Mucosa of descending colon (tissue), 3 donors: ENCODE measurements around the gene CYP27B1. TPM values are rescaled to one million over a fixed set of nuclear protein-coding genes. Genes with fewer than 3 reads are reported as not detected.
A peak's percentile ranks its signal among the peaks of the same experiment; 100 is the strongest.

ENCODE experiments used
- ATAC-seq: fragments of 200-7000 bp; cut with Tn5 transposase; one replicate; pipeline ENCODE4 v1.9.1; 2020; ENCODE audit warnings: mild to moderate bottlenecking, moderate library complexity
- DNase-seq, 3 donors: peaks; one replicate each; pipeline ENCODE4 v3.0.0-alpha.2; 2020
- H3K36me3 ChIP-seq: fragments of 200-600 bp; one replicate; pipeline ENCODE4 v1.8.0; 2021; ENCODE audit warnings: low read depth, mild to moderate bottlenecking
- H3K4me1 ChIP-seq: fragments of 200-600 bp; one replicate; pipeline ENCODE4 v1.8.0; 2021; ENCODE audit warnings: low read depth, mild to moderate bottlenecking
- H3K4me3 ChIP-seq: fragments of 200-600 bp; one replicate; pipeline ENCODE4 v1.8.0; 2021; ENCODE audit warnings: mild to moderate bottlenecking
- H3K9me3 ChIP-seq: fragments of 200-600 bp; one replicate; pipeline ENCODE4 v1.8.0; 2021; ENCODE audit warnings: mild to moderate bottlenecking
- intact Hi-C, 2 donors: fragments of 100-400 bp; cut with DNase I in 1 of 2; cut with micrococcal nuclease in 1 of 2; formaldehyde crosslinking; loops; one replicate each; pipeline versions ENCODE4 v1.11.0 to v1.11.1; 2022; cut with DNase I, micrococcal nuclease
- total RNA-seq, 3 donors: library from RNA; stranded (reverse); fragmentation: NEBNext Ultra II Directional in 2 of 3; extraction: Animal tissue kit (Norgen Biotek cat#: 25700) in 2 of 3; gene quantifications; one replicate each; pipeline versions ENCODE4 v1.2.1 to v1.2.4, GENCODE V29; 2021 to 2023
- TF ChIP-seq, protein P1 (sequence below): fragments of 200-600 bp; IDR thresholded peaks from one replicate; pipeline ENCODE4 v1.8.0; 2022; ENCODE audit warnings: antibody characterized with exemption, mild to moderate bottlenecking
- donor health status: DM: no; HTN: no; CAD: no; lungs with moderate emphysema.
- donor health status: DM: no; HTN: no; CAD: no.
- donor health status: DM: no; HTN: yes; CAD: no.

CYP27B1 gene
- total RNA-seq, 3 donors from 2014 or later, result 1.2 to 2.1 (median 1.4) TPM

- H3K4me3 ChIP-seq, result peak within 1 kb of the TSS; percentile 50
- H3K36me3 ChIP-seq, result no peaks in the 10 kb centered on the region
- DNase-seq (peak; percentile 78 to 84 (median 82)), ATAC-seq (peak; percentile 80)
- no peaks in the 10 kb centered on the region for H3K9me3 ChIP-seq
- peaks cover 14% of the 10 kb centered on the region for H3K4me1 ChIP-seq
- TF ChIP-seq, protein P1, sequence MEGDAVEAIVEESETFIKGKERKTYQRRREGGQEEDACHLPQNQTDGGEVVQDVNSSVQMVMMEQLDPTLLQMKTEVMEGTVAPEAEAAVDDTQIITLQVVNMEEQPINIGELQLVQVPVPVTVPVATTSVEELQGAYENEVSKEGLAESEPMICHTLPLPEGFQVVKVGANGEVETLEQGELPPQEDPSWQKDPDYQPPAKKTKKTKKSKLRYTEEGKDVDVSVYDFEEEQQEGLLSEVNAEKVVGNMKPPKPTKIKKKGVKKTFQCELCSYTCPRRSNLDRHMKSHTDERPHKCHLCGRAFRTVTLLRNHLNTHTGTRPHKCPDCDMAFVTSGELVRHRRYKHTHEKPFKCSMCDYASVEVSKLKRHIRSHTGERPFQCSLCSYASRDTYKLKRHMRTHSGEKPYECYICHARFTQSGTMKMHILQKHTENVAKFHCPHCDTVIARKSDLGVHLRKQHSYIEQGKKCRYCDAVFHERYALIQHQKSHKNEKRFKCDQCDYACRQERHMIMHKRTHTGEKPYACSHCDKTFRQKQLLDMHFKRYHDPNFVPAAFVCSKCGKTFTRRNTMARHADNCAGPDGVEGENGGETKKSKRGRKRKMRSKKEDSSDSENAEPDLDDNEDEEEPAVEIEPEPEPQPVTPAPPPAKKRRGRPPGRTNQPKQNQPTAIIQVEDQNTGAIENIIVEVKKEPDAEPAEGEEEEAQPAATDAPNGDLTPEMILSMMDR, result no peak
- intact Hi-C loops, result no loop called here
Measured at GRCh38 chr12:57772429-57773322, 5.8 kb upstream of the CYP27B1 start, which contains the start of gene EEF1AKMT3. Gene EEF1AKMT3 (plus strand): TSS chr12:57772614. CDS start chr12:57772725, 111 bp downstream.

DNA sequence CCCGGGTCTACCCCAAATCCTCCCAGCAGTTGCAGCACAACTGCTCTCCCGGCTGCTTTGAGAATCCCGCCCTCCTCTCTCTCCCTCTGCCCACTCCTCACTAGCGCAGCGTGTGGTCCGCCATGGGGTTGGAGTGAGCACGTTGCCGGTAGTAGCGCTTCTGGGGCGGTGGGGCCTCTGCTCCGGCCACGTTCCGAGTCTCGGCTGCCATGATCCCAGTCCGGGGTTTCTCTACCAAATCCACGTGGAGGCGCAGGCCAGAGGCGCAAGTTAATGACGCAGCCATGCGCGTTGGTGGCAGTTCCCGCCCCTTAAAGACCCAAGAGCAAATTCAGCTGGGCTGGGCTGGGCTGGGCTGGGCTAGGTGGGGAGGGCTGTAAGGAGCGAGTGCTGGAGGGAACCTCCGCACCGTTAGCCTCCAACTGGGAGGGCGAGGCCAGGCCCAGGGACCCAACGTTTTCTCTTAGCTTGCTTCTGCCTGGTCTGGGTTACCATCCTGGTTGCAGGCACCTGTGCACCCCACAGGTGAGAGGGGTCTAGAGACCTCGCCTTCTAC lies 5.1 kb upstream of the CYP27B1 start, which contains the start of gene METTL1:
METTL1 (minus strand) TSS at position 233 of the 556 bp plus-strand sequence; CDS start at position 211, 22 bp downstream.
- H3K36me3 ChIP-seq, result no peaks in the 10 kb centered on the region
- H3K4me3 ChIP-seq, result peak within 1 kb of the TSS; percentile 50
- peaks cover 16% of the 10 kb centered on the region for H3K4me1 ChIP-seq
- peak; percentile 95 to 97 (median 97) for DNase-seq
- TF ChIP-seq, protein P1, result no peak
- intact Hi-C loops, result no loop called here
- peak; percentile 96 for ATAC-seq
- no peaks in the 10 kb centered on the region for H3K9me3 ChIP-seq

DNA sequence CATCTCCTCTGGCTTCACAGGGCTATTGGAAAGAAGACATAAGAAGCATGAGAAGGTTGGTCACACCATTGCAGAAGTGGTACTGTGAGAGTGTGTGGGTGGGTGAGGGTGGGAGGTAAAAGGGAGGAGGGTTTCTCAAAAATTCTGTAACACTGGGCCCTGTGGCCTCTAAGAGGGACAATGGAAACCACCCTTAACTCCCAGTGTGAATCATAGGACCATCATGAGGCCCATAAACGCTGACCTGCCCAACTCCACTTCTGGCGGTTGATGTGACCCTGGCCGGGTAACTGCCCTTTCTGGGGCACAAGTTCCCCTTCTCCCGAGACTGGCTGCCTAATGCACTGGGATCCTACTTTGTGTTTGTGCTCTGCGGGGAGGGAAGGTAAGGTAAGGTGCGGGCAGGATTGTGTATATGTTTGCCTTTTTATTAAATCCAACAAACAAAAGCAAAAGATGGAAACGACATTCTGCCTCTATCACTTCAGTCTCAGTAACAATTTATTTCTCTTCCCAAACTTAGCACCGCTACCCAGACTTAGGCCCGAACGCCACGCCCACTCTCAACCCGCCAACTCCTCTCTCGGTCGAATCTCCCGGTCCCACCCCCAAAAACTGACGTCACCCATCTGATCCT lies 4.5 kb upstream of the CYP27B1 start:
- TF ChIP-seq, protein P1, result no peak
- H3K9me3 ChIP-seq, result no peaks in the 10 kb centered on the region
- ATAC-seq (peak; percentile 69), DNase-seq (peak; percentile 86 to 92 (median 91))
- no peaks in the 10 kb centered on the region for H3K36me3 ChIP-seq
- intact Hi-C loops, result no loop called here
- H3K4me3 ChIP-seq, result peak overlapping the region; percentile 50
- peaks cover 22% of the 10 kb centered on the region for H3K4me1 ChIP-seq

DNA sequence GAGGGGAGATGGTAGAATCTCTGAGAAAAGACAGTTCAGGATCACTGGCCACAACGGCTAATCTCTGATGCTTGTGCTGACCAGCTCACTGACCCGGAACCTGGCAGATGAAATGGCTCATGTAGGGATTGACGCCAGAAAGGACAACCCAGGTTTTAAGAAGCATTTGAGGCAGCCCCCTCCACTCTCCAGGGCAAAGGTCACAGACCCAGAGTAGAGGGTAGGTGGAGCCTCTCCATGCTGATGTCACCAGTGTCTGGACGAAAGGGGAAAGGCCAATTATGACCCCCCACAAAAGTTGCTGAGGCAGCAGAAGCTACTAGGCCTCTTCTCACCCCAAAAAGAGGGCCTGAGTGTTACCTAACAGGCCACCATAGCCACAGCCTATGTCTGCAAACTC lies 3.9 kb upstream of the CYP27B1 start:
- intact Hi-C loops, result no loop called here
- peaks cover 28% of the 10 kb centered on the region for H3K4me1 ChIP-seq
- H3K9me3 ChIP-seq, result no peaks in the 10 kb centered on the region
- no peak overlapping the region for H3K4me3 ChIP-seq
- DNase-seq (no peak), ATAC-seq (no peak)
- TF ChIP-seq, protein P1, result no peak
- no peaks in the 10 kb centered on the region for H3K36me3 ChIP-seq

- DNase-seq, result no peak
- TF ChIP-seq, protein P1, result no peak
- no peak for ATAC-seq
- intact Hi-C loops, result no loop called here
- no peak overlapping the region for H3K4me3 ChIP-seq
- no peaks in the 10 kb centered on the region for H3K36me3 ChIP-seq
- H3K4me1 ChIP-seq, result peaks cover 34% of the 10 kb centered on the region
- H3K9me3 ChIP-seq, result no peaks in the 10 kb centered on the region
Measured at GRCh38 chr12:57769594-57769993, 2.7 kb upstream of the CYP27B1 start.
